ENCODE results near the gene PODXL2. TPM values are rescaled to one million over a fixed set of nuclear protein-coding genes. Genes with fewer than 3 reads are reported as not detected.
A peak's percentile ranks its signal among the peaks of the same experiment; 100 is the strongest.

PODXL2 gene
- total and polyA plus RNA-seq, 2 of the 8 experiments (the other 6 are each of a cell fraction or from before 2014, with no cell fraction given) = 27.6 to 31.6 TPM

DNA sequence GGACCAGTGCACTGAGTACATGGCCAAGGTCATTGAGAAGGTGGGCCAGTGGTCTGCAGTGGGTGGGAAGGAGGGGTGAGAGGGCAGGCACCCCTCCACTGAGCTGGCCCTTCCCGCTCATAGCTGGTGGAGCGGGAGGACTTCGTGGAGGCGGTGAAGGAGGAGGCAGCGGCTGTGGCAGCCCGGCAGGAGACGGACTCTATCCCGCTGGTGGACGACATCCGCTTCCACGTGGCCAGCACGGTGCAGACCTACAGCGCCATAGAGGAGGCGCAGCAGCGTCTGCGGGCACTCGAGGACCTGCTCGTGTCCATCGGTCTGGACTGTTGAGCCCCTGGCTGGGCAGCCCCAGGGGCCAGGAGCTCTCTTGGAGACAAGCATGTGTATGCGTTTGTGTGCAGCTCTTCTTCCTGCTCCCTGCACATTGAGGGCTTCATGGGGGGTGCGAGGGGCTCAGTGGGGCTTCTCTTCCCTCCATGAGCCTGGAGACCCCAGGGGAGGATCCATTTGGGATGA lies 51.2 kb downstream of the PODXL2 start:
- CTCF ChIA-PET (ENCODE audit: partially characterized antibody) = interaction anchor here (0.6 to 9.6 kb wide), 38 partner anchors 9 to 1264 kb away, joined by 3 to 172 read pairs (median 5); partner anchors contain the start of gene MGLL
- Histone ChIP-seq H3K9me3 (ENCODE audit: insufficient read depth in 2 of 2, low read depth in 1 of 2, low read length in 1 of 2) (no peaks in the 10 kb centered on the region), H3K23me2 (ENCODE audit: low read depth, low read length) (no peaks in the 10 kb centered on the region)

More for the DNA sequence above, 51.2 kb downstream of the PODXL2 start:
- H3K27me3 ChIP-seq (replicated peaks in 1 of 4; ENCODE audit: control insufficient read depth in 3 of 4, extremely low read depth in 1 of 4, insufficient read depth in 3 of 4, low read length in 3 of 4) = no peaks in the 10 kb centered on the region
- no peaks in the 10 kb centered on the region for H3K79me2 ChIP-seq (ENCODE audit: control insufficient read depth in 1 of 2, insufficient read depth in 2 of 2, low read length in 2 of 2)
- H3K4ac ChIP-seq (replicated peaks; ENCODE audit: insufficient read length, low read depth, low read length) = peak overlapping the region; percentile 53
- H2AK5ac ChIP-seq (ENCODE audit: low read depth, low read length) = no peak overlapping the region
- no peak overlapping the region for H3K4me2 ChIP-seq (ENCODE audit: insufficient read depth in 1 of 2, low read depth in 2 of 2, low read length in 2 of 2)
- peak in 1 of 2 experiments; percentile 39 for DNase-seq (ENCODE audit: low read depth in 1 of 2, low spot score in 2 of 2)
- H4K5ac ChIP-seq (ENCODE audit: insufficient read length, low read depth, low read length) = no peak overlapping the region
- POLR2A ChIA-PET (ENCODE audit: partially characterized antibody) = interaction anchor here (0.6 to 1.2 kb wide), 4 partner anchors 11 to 143 kb away, joined by 3 to 4 read pairs (median 4); no protein-coding TSS in a partner anchor
- H3K4me1 ChIP-seq (replicated peaks in 1 of 4; ENCODE audit: control insufficient read depth in 3 of 4, insufficient read depth in 4 of 4, low read length in 3 of 4) = peaks cover 0 to 6% (median 4%) of the 10 kb centered on the region in 4 experiments; a peak in 4 of 7 replicates
- no peak overlapping the region for H3K9ac ChIP-seq (replicated peaks in 1 of 4; ENCODE audit: extremely low read depth in 1 of 4, low read depth in 3 of 4, low read length in 3 of 4)
- no peak overlapping the region for H3K23ac ChIP-seq (ENCODE audit: insufficient read length)
- no peak overlapping the region for H4K91ac ChIP-seq (replicated peaks; ENCODE audit: insufficient read length, low read length)
- no peak overlapping the region for H2BK120ac ChIP-seq (replicated peaks; ENCODE audit: low read depth, low read length)
- WGBS, 2 experiments (ENCODE audit: extremely low coverage in 1 of 2, insufficient coverage in 1 of 2, insufficient read length in 1 of 2, insufficient replicate concordance in 2 of 2, low coverage in 1 of 2, low lambda C conversion rate in 2 of 2, missing lambda C conversion rate in 1 of 2) = 96% methylated on average over 18 of the region's 21 CpGs; no CpG with 5 or more reads in 1 of the 2 experiments
- H3K14ac ChIP-seq (ENCODE audit: insufficient read length) = no peak overlapping the region
- H4K8ac ChIP-seq (ENCODE audit: extremely low read depth, insufficient read depth, low read length) = no peak overlapping the region; the same call in 1 of the 2 replicates
- no peak overlapping the region for H2BK5ac ChIP-seq (ENCODE audit: low read depth, low read length)
- H3K36me3 ChIP-seq (ENCODE audit: control insufficient read depth in 2 of 4, insufficient read depth in 4 of 4, low read length in 3 of 4) = no peaks in the 10 kb centered on the region
- FAIRE-seq = no peak
- H3K56ac ChIP-seq (replicated peaks; ENCODE audit: insufficient read length, low read depth, low read length) = no peak overlapping the region
- no peak overlapping the region for H2BK20ac ChIP-seq (ENCODE audit: low read length)
- H3K79me1 ChIP-seq (ENCODE audit: low read depth, low read length) = no peaks in the 10 kb centered on the region
- H3K18ac ChIP-seq (ENCODE audit: extremely low read depth, low read length) = no peak overlapping the region
- no peak overlapping the region; the same call in 1 of the 2 replicates for H2BK15ac ChIP-seq (ENCODE audit: low read length)
- no peak overlapping the region for H3K27ac ChIP-seq (ENCODE audit: low read depth, low read length)
- peaks cover 0 to 2% of the 10 kb centered on the region in 2 experiments for H4K20me1 ChIP-seq (replicated peaks in 1 of 2; ENCODE audit: control insufficient read depth in 1 of 2, insufficient read depth in 2 of 2, low read length in 2 of 2)
- H2BK12ac ChIP-seq (ENCODE audit: low read depth, low read length) = no peak overlapping the region
- H3K4me3 ChIP-seq (ENCODE audit: extremely low read depth in 1 of 4, insufficient read depth in 2 of 4, low read depth in 3 of 4, low read length in 4 of 4) = no peak overlapping the region
- no peak overlapping the region for H2AFZ ChIP-seq (ENCODE audit: low read length)
- TF ChIP-seq SIN3A (conservative IDR thresholded peaks at IDR 0.05 in 1 of 2, IDR thresholded peaks at IDR 0.05 in 1 of 2; ENCODE audit: low read depth in 1 of 2, low read length in 2 of 2) = no peak
- TF ChIP-seq, protein P1, sequence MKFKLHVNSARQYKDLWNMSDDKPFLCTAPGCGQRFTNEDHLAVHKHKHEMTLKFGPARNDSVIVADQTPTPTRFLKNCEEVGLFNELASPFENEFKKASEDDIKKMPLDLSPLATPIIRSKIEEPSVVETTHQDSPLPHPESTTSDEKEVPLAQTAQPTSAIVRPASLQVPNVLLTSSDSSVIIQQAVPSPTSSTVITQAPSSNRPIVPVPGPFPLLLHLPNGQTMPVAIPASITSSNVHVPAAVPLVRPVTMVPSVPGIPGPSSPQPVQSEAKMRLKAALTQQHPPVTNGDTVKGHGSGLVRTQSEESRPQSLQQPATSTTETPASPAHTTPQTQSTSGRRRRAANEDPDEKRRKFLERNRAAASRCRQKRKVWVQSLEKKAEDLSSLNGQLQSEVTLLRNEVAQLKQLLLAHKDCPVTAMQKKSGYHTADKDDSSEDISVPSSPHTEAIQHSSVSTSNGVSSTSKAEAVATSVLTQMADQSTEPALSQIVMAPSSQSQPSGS (IDR thresholded peaks at IDR 0.05; ENCODE audit: low read length) = no peak
- no peak for TF ChIP-seq CBX8 (IDR thresholded peaks at IDR 0.05; ENCODE audit: borderline replicate concordance, low read depth, low read length)
- TF ChIP-seq EZH2 (IDR thresholded peaks at IDR 0.05; ENCODE audit: low read depth, low read length, severe bottlenecking) = no peak
- TF ChIP-seq CBX5 (IDR thresholded peaks at IDR 0.05; ENCODE audit: low read depth, low read length) = no peak
- TF ChIP-seq TAF1 (IDR thresholded peaks at IDR 0.05; ENCODE audit: low read depth, low read length) = no peak
- no peak for TF ChIP-seq RFX5 (IDR thresholded peaks at IDR 0.05; ENCODE audit: borderline replicate concordance, low read depth, low read length)
- no peak for TF ChIP-seq SP2 (IDR thresholded peaks at IDR 0.05; ENCODE audit: low read length)
- TF ChIP-seq GABPA (IDR thresholded peaks at IDR 0.05; ENCODE audit: borderline replicate concordance, insufficient read depth, low read length) = no peak
- no peak for TF ChIP-seq FOSL1 (IDR thresholded peaks at IDR 0.05; ENCODE audit: insufficient read depth, low read depth, low read length)
- no peak for TF ChIP-seq POU5F1 (IDR thresholded peaks at IDR 0.05; ENCODE audit: low read depth, low read length)

Data from H1 (cell line).